GM23338 (cell line): Measurements from ENCODE around the gene ESRRA. TPM values are rescaled to one million over a fixed set of nuclear protein-coding genes. Genes with fewer than 3 reads are reported as not detected.
A peak's percentile ranks its signal among the peaks of the same experiment; 100 is the strongest.

Experiments used
- ATAC-seq: fragments of 200-7000 bp; cut with Tn5 transposase; 3 replicates; pipeline ENCODE4 v1.9.1; 2020
- DNase-seq: peaks from one replicate; pipeline ENCODE4 v3.0.0-alpha.2; 2015; ENCODE audit warnings: low spot score
- H2AFZ ChIP-seq: fragments of 200-600 bp; sonication (generic); 2 replicates; pipeline ENCODE4 v1.8.0; 2016; ENCODE audit warnings: antibody characterized with exemption, mild to moderate bottlenecking, moderate library complexity
- H3F3A ChIP-seq: fragments of 200-600 bp; sonication (generic); replicated peaks from 2 replicates; pipeline ENCODE4 v1.8.0; 2017; ENCODE audit warnings: antibody characterized with exemption, mixed run types, low read depth
- H3K27ac ChIP-seq: fragments of 200-600 bp; sonication (generic); 2 replicates; pipeline ENCODE4 v1.6.1; 2016; ENCODE audit warnings: low read depth
- H3K27me3 ChIP-seq: fragments of 200-600 bp; sonication (generic); 2 replicates; pipeline ENCODE4 v1.8.0; 2016; ENCODE audit warnings: mild to moderate bottlenecking, mixed run types, moderate library complexity; ENCODE audit not compliant: insufficient read depth
- H3K36me3 ChIP-seq: fragments of 200-600 bp; sonication (generic); 2 replicates; pipeline ENCODE4 v1.8.0; 2016; ENCODE audit warnings: mild to moderate bottlenecking; ENCODE audit not compliant: insufficient read depth
- H3K4me1 ChIP-seq: fragments of 200-600 bp; sonication (generic); 2 replicates; pipeline ENCODE4 v1.8.0; 2016; ENCODE audit warnings: mild to moderate bottlenecking, moderate library complexity; ENCODE audit not compliant: insufficient read depth
- H3K4me2 ChIP-seq: fragments of 200-600 bp; sonication (generic); 2 replicates; pipeline ENCODE4 v1.7.1; 2017; ENCODE audit warnings: mixed run types
- H3K4me3 ChIP-seq: fragments of 200-600 bp; sonication (generic); 2 replicates; pipeline ENCODE4 v1.6.1; 2016; ENCODE audit warnings: mixed run types
- H3K79me2 ChIP-seq: fragments of 200-600 bp; sonication (generic); replicated peaks from 2 replicates; pipeline ENCODE4 v1.8.0; 2017; ENCODE audit warnings: mild to moderate bottlenecking; ENCODE audit not compliant: insufficient read depth
- H3K9me2 ChIP-seq: fragments of 200-600 bp; sonication (generic); 2 replicates; pipeline ENCODE4 v1.8.0; 2017; ENCODE audit not compliant: insufficient read depth
- H4K20me1 ChIP-seq: fragments of 200-600 bp; sonication (generic); replicated peaks from 2 replicates; pipeline ENCODE4 v1.8.0; 2017; ENCODE audit warnings: mild to moderate bottlenecking; ENCODE audit not compliant: insufficient read depth
- H3K27ac Mint-ChIP-seq: 2 replicates; pipeline ENCODE4 v1.8.0; 2020; ENCODE audit warnings: inconsistent platforms, mild to moderate bottlenecking, moderate library complexity, mixed read lengths
- H3K27me3 Mint-ChIP-seq: 3 replicates; pipeline ENCODE4 v1.8.0; 2022; ENCODE audit warnings: low read depth, mild to moderate bottlenecking, moderate library complexity, mixed read lengths, inconsistent platforms; ENCODE audit not compliant: insufficient read depth, poor library complexity
- H3K36me3 Mint-ChIP-seq: 3 replicates; pipeline ENCODE4 v1.8.0; 2021; ENCODE audit warnings: low read depth, mild to moderate bottlenecking, inconsistent platforms, moderate library complexity, mixed read lengths
- H3K4me1 Mint-ChIP-seq: 3 replicates; pipeline ENCODE4 v1.8.0; 2020; ENCODE audit warnings: mild to moderate bottlenecking, inconsistent platforms, mixed read lengths
- H3K4me3 Mint-ChIP-seq: 3 replicates; pipeline ENCODE4 v1.8.0; 2021; ENCODE audit warnings: moderate library complexity, mild to moderate bottlenecking, inconsistent platforms, mixed read lengths
- H3K9me3 Mint-ChIP-seq: 3 replicates; pipeline ENCODE4 v1.8.0; 2020; ENCODE audit warnings: moderate library complexity, mild to moderate bottlenecking, inconsistent platforms, mixed read lengths
- CREB1 ChIP-seq: fragments of 250-450 bp; sonication (Bioruptor Pico); IDR thresholded peaks from 2 replicates; pipeline ENCODE4 v1.5.0; 2020; ENCODE audit warnings: low read depth, mild to moderate bottlenecking, moderate library complexity
- EZH2 ChIP-seq: fragments of 200-600 bp; sonication (generic); IDR thresholded peaks from one replicate; pipeline ENCODE4 v1.8.0; 2017; ENCODE audit warnings: antibody characterized with exemption, mild to moderate bottlenecking, low read depth; ENCODE audit not compliant: unreplicated experiment
- JUNB ChIP-seq: IDR thresholded peaks from one replicate; pipeline ENCODE4 v1.6.1; 2016; ENCODE audit warnings: antibody characterized with exemption; ENCODE audit not compliant: unreplicated experiment
- ZNF114 ChIP-seq: fragments of 250-450 bp; sonication (Bioruptor Pico); IDR thresholded peaks from 2 replicates; pipeline ENCODE4 v1.5.0; 2020; ENCODE audit warnings: mild to moderate bottlenecking, moderate library complexity
- ZNF462 ChIP-seq: fragments of 250-450 bp; sonication (Bioruptor Pico); IDR thresholded peaks from 2 replicates; pipeline ENCODE4 v1.5.0; 2020; ENCODE audit warnings: mild to moderate bottlenecking, moderate library complexity
- polyA plus RNA-seq: library from polyadenylated mRNA; unstranded; fragments of >200 nt; fragmentation: Nextera tagmentation; extraction: Ambion mirVana; gene quantifications from 2 replicates; pipeline ENCODE4 v1.2.1, GENCODE V29; 2016
- total RNA-seq: library from RNA; depleted of rRNA; stranded (reverse); fragments of >200 nt; shearing (Covaris generic); gene quantifications from 2 replicates; pipeline ENCODE4 v1.2.3, GENCODE V29; 2014

Gene ESRRA
- total and polyA plus RNA-seq, 2 experiments from 2014 or later: 13.7 to 55.1 TPM

DNA sequence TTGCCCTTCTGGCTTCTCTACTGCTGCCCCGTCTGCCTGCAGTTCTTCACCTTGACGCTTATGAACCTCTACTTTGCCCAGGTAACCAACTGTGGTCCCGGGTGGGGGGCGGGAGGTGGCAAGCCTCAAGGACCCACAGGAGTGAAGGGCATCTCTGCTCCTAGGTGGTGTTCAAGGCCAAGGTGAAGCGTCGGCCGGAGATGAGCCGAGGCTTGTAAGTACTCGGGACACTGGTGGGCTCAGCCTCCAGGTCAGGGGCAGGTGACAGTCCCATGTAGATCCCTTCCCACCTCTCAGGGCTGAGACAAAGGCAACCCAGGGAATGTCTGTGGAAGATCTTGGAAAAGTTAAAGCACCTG lies 18.5 kb upstream of the ESRRA start:
- H3K9me3 Mint-ChIP-seq: no peaks in the 10 kb centered on the region; the same call in 1 of the 3 replicates
- TF ChIP-seq ZNF462 (CRISPR knock-in tag): no peak
- TF ChIP-seq EZH2: no peak
- TF ChIP-seq ZNF114 (CRISPR knock-in tag): no peak
- TF ChIP-seq JUNB: no peak
- Histone ChIP-seq H3K4me1 (peaks cover 8% of the 10 kb centered on the region), H3K9me2 (no peaks in the 10 kb centered on the region), H3F3A (peaks cover 13% of the 10 kb centered on the region; the same call in 1 of the 2 replicates), H3K36me3 (no peaks in the 10 kb centered on the region), H3K4me3 (peak overlapping the region; percentile 95; the same call in 1 of the 2 replicates), H3K4me2 (peak overlapping the region; percentile 99; the same call in 1 of the 2 replicates), H3K27ac (no peak overlapping the region), H3K79me2 (no peaks in the 10 kb centered on the region), H2AFZ (no peak overlapping the region), H3K27me3 (peaks cover 40% of the 10 kb centered on the region), H4K20me1 (no peaks in the 10 kb centered on the region)
- peaks cover 40% of the 10 kb centered on the region for H3K27me3 Mint-ChIP-seq
- peak overlapping the region; percentile 65 for H3K4me3 Mint-ChIP-seq
- H3K4me1 Mint-ChIP-seq: peaks cover 11% of the 10 kb centered on the region
- ATAC-seq (no peak), DNase-seq (no peak)
- H3K36me3 Mint-ChIP-seq: peaks cover 3% of the 10 kb centered on the region; the same call in 1 of the 3 replicates
- no peak overlapping the region for H3K27ac Mint-ChIP-seq

DNA sequence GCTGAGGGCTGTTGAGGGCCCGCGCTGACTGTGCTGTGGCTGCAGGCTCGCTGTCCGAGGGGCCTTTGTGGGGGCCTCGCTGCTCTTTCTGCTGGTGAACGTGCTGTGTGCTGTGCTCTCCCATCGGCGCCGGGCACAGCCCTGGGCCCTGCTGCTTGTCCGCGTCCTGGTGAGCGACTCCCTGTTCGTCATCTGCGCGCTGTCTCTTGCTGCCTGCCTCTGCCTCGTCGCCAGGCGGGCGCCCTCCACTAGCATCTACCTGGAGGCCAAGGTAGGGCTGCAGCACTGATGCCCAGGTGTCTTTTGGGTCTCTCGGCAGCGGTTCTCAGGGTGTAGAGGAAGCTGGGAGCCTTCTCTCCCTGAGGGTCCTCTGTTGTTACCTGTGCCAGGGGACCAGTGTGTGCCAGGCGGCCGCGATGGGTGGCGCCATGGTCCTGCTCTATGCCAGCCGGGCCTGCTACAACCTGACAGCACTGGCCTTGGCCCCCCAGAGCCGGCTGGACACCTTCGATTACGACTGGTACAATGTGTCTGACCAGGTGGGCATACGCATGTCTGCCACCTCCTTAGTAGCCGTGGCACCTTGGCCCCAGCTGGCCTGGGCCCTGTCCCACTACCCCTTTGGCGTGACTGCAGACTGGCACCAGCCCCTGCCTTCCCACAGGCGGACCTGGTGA lies 17.5 kb upstream of the ESRRA start:
- Histone ChIP-seq H3F3A (peaks cover 13% of the 10 kb centered on the region; the same call in 1 of the 2 replicates), H3K4me1 (peaks cover 8% of the 10 kb centered on the region), H3K27me3 (peaks cover 50% of the 10 kb centered on the region), H3K9me2 (no peaks in the 10 kb centered on the region), H3K4me3 (no peak overlapping the region), H3K79me2 (no peaks in the 10 kb centered on the region), H3K4me2 (no peak overlapping the region), H3K36me3 (no peaks in the 10 kb centered on the region), H2AFZ (no peak overlapping the region), H3K27ac (no peak overlapping the region), H4K20me1 (no peaks in the 10 kb centered on the region)
- Mint-ChIP-seq H3K4me1 (peaks cover 11% of the 10 kb centered on the region), H3K27me3 (peaks cover 45% of the 10 kb centered on the region), H3K36me3 (no peaks in the 10 kb centered on the region; the same call in 2 of the 3 replicates), H3K4me3 (no peak overlapping the region), H3K27ac (no peak overlapping the region), H3K9me3 (no peaks in the 10 kb centered on the region; the same call in 1 of the 3 replicates)
- DNase-seq: no peak
- no peak for ATAC-seq
- no peak for TF ChIP-seq CREB1 (CRISPR knock-in tag)
- no peak for TF ChIP-seq ZNF114 (CRISPR knock-in tag)
- no peak for TF ChIP-seq ZNF462 (CRISPR knock-in tag)
